ENCODE results near the gene RAP1GAP. TPM values are rescaled to one million over a fixed set of nuclear protein-coding genes. Genes with fewer than 3 reads are reported as not detected.
"Not testable (repeated sequence)": the region's sequence is repeated elsewhere in the genome, so short reads cannot be mapped to it uniquely, and the experiment has no call there.

Gene RAP1GAP
- polyA plus RNA-seq, 3 donors, result 16.9 to 23.3 (median 20.7) TPM

- DNase-seq (ENCODE audit: low read depth in 3 of 3, low spot score in 2 of 3), result no peak
Measured at GRCh38 chr1:21680381-21680780, 11.2 kb upstream of the RAP1GAP start.

DNA sequence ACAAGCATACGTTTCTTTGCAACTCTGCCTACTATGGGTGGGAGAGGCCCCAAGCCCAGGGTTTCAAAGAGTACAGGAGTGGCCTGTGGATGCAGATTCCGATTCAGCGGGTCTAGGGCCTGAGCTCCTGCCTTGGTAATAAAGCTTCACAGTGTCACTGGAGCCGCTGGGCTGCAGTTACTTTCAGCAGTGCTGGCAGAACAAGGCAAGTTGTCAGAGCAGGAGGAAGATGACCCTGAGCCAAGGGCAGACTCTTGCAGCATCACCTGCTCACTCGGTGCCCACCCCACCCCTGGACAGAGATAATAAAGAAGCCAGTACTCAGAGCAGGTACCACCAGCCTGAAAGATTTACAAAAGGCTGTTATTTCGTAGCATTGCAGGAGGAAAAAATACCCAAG, 8.0 kb upstream of the RAP1GAP start:
- DNase-seq (ENCODE audit: low read depth in 3 of 3, low spot score in 2 of 3), result no peak

DNA sequence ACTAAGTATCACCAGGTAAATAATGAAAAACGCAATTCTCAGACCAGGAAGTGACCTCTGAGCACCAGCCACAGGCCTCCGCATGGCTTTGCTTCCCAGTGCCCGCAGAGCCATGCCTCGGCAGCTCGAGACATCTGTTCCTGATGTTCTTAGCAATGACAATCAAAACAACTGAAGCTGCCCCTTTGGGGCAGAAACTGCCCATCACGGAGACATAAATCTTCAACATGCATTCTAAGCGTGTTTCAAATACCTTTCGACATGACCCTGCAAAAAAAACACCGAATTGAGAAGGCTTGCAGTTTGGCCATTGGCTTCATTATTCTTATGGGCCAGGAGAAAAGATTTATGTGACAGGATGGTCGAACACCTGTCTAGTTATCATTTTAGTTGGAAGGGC, 5.8 kb upstream of the RAP1GAP start:
- no peak for DNase-seq (ENCODE audit: low read depth in 3 of 3, low spot score in 2 of 3)

- DNase-seq (ENCODE audit: low read depth in 3 of 3, low spot score in 2 of 3), result not testable (repeated sequence)
Measured at GRCh38 chr1:21673853-21674252, 4.7 kb upstream of the RAP1GAP start.

DNA sequence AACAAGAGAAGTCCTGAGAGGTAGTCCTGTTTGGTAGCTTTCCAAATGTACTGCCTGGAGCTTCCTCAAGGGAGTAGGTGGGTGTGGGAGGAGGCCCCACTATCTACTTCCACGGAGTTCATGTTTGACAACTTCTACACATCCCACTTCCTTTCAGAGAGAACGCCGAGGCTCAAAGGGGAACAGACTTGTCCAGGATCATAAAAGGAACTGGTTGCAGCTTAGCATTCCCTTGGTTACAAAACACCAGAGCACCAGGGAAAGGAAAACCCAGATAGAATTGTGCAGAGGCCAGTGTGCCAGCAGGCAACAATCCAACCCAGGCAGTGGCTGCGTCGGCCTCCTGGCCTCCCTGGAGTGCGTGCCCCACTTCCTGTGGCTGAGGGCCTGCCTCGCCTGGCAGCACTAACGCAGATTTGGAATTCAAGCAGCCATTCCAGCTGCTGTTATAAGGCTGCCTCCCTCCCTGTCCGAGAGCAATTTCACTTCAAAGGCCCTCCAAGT, 4.2 kb upstream of the RAP1GAP start:
- no peak for DNase-seq (ENCODE audit: low read depth in 3 of 3, low spot score in 2 of 3)

DNA sequence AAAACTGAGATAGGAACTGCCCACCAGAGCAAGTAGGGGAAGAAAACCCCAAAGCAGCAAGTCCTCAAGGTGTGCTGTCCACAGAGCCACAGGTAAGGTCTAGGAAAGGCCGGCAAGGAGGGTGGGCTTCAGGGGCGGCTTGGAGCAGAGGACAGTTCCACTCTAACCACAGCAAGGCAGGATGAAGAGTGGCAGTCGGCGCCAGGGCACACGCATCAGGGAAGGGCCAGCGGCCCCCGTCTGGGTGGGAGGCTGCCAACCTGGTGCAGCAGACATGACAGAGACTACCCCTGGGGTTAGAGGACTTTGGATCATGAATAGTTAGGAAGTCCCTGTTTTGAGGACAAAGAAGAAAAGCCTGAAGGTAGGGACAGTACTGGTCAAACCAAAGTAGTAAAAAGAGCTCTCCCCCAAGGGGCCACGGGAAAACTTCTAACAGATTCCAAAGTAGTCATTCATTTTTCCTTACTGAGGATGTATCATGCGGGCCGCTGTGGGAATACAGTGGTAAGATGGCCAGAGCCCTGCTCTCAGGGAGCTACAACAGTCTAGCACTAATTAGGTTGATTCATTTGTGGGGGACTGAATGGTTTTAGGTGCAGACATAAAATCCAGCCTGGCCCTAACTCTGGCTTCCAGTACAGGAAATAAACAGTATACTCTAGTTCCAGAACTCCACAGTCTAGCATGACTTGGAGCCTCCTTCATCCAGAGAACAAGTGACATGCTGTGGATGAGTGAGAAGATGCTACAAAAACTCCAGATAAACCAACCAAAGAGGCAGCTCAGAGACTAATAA, 3.5 kb upstream of the RAP1GAP start:
- DNase-seq (ENCODE audit: low read depth in 3 of 3, low spot score in 2 of 3), result no peak

DNA sequence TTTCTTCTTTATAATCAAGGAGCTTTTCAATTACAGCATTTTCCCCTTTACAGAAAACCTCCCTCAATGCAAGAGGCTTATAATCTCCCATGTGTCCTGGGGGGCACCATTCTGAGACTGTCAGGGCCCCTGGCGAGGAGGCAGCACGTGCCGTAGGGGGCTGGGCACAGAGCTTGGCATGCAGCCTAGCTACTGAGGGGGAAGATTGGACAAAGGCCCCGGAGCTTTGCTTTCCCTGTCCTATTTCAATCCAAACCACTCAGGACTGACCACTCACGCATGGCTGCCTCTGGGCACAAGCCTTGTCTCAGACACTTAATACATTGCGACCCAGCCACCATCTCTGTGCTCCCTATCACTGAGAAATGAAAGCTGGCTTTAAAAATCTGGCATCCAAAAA, 2.8 kb upstream of the RAP1GAP start:
- no peak for DNase-seq (ENCODE audit: low read depth in 3 of 3, low spot score in 2 of 3)

GRCh38 chr1:21670956-21671902, 2.1 kb upstream of the RAP1GAP start:
- DNase-seq (ENCODE audit: low read depth in 3 of 3, low spot score in 2 of 3), result no peak

GRCh38 chr1:21670059-21670881, 1.1 kb upstream of the RAP1GAP start:
- no peak for DNase-seq (ENCODE audit: low read depth in 3 of 3, low spot score in 2 of 3)

GRCh38 chr1:21668951-21669257, 253 bp downstream of the RAP1GAP start:
- no peak for DNase-seq (ENCODE audit: low read depth in 3 of 3, low spot score in 2 of 3)

DNA sequence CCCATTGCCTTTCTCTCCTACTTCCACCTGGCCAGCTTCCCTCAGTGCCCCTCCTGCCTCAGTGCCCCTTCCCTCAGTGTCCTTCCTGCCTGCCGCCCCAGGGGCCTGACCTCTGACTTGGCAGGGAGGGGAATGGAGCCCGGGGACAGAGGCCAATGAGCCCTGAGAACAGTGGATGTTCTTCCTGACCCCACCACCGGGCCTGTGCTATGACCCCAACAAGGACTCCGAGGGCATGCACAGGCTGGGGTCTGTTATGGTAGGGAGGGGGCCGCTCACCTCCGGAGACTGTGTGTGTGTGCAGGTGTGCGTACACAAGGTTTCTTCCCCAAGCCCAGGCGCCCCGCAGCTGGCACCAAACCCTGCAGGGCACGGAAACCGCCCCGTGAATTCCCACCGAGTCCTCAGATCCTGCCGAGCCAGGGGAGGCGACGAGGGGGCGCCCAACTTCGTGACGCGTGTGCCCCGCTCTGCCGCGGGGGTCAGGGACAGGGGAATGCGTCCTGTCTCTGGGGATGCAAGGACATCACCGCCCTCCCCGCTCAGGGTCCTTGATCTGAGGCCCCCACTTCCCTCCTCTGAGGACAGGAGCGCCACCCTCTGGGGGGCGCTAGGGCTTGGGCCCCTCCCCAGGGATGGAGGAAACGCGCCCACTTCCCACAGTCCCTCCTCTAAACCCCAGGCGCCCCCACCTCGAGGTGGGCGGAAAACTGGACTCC, 766 bp downstream of the RAP1GAP start:
- DNase-seq (ENCODE audit: low read depth in 3 of 3, low spot score in 2 of 3), result no peak

DNA sequence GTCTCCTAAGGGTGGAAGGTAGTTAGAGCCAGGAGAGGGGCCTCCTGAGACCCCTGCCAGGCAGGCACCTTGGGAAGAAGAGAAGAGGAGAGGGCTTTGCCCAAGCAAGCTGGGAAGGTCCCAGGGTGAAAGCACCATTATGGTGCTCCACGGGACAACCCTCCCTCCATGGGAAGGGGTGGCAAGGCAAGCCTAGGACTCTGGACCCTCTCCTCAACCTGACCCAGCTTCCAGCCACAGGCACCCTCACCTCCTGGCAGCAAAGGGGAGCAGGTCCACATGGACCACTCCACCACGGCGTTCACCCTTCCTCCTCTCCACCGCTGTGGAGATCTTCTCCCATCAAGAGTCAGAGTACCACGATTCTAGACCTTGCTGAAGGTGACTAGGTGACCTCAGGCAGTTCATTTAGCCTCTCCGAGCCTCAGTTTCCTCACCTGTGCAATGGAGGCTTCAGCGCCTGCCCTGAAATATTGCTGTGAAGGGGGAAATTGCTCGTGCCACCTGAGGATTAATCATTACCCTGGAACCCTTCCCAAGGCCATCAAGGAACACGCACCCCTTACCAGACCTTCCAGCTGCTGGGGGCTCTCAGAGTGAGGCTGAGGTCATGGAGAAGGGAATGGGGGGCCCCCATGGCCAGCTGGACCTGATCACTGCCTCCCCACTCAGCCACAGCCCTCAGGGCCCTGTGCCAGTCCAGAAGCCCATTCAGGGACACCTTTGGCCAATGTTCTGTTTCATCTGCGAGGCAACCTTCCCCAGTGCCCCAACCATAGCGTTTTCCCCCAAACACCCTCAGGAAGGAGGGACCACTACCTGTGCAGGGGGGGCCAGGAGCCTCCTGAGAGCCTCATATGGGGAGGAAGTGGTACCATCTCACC, 1.6 kb downstream of the RAP1GAP start:
- DNase-seq (ENCODE audit: low read depth in 3 of 3, low spot score in 2 of 3), result no peak

GRCh38 chr1:21666576-21667320, 2.4 kb downstream of the RAP1GAP start:
- DNase-seq (ENCODE audit: low read depth in 3 of 3, low spot score in 2 of 3), result no peak

DNA sequence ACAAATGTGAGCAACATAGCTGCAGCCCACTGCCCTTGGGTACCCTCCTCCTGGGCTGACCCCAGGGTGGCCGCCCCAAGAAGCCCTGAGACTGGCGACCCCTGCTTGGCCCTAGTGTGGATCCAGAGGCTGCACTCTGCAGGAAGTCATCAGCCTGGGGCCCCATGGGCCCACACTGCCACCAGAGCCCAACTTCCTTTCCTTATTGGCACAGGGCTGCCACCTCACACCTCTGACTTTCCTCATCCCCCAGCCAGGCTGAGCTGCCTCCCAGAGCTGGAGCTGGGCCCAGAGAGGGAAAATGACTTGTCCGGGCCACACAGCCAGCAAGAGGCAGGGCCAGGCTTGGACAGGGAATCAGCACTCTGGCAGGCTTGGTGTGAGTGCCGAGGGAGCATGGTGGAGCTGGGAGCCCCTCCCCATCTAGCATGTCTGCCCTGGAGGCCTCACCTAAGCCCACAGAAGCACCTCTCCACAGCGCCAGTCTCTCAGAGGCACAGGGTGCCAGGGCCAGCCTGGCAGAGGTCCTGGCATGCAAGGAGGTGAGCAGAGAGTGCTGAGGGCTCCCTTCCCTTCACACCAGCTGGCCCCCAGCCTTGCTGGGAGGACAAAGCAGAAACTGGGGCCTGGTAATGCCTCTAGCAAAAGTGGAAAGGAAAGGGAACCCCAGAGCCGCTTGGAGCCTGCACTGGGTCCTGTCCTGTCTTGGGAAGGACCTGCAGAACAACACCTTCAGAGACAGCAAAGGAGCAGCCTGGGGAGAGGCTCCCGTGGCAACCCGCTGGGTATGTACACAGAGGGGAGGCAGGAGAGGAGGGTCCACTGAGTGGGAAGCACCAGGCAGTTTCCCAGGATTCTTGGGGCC, 3.2 kb downstream of the RAP1GAP start:
- no peak for DNase-seq (ENCODE audit: low read depth in 3 of 3, low spot score in 2 of 3)

DNA sequence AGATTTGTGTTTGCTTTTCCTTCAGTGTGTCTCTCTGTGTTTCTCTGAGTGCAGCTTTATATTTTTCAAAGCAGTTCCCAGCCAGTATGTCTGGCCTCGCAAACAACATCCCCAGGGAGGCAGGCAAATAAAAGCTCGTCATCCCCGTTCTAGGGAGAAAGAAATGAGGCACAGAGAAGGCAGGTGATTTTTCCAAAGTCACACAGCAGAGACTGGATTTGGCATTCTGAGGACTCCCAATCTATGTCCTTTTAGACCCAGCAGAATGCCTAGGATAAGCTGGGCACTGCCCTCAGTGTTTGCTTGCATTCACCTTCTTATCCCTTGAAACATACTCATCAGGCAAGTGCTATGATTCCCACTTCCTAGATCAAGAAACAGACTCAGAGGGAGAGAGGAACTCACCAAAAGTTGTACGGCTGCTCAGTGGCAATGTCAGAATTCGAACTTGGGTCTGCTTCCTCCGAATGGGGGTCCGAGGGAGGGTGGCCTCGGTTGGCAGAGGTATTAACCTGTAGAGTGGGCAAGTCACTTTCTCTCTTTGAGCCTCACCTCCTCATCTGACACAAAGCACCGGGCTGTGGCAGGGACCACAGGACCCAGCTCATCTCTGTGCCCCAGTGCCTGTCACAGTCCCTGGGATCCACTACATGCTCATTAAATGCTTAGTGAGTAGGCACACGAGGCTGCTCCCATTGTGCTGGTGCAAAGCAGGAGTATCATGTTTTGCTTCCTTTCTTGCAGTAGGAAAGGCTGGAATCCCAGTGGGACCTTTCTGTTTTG, 4.2 kb downstream of the RAP1GAP start:
- DNase-seq (ENCODE audit: low read depth in 3 of 3, low spot score in 2 of 3), result no peak

- DNase-seq (ENCODE audit: low read depth in 3 of 3, low spot score in 2 of 3), result no peak
Measured at GRCh38 chr1:21663951-21664805, 5.0 kb downstream of the RAP1GAP start.
